Measurements from ENCODE around the gene SEC62. TPM values are rescaled to one million over a fixed set of nuclear protein-coding genes. Genes with fewer than 3 reads are reported as not detected.
"Not testable (repeated sequence)": the region's sequence is repeated elsewhere in the genome, so short reads cannot be mapped to it uniquely, and the experiment has no call there.

The SEC62 gene
- total and polyA plus RNA-seq, 2 experiments from 2014 or later: 45.4 to 138 TPM

- WGBS (ENCODE audit: low lambda C conversion rate, missing lambda C conversion rate): 96% methylated on average over 3 of the region's 3 CpGs
- Histone ChIP-seq H3K27me3 (peaks cover 3% of the 10 kb centered on the region), H3K9me3 (ENCODE audit: low read depth) (no peaks in the 10 kb centered on the region), H3K36me3 (replicated peaks; ENCODE audit: insufficient read depth, low read depth) (no peaks in the 10 kb centered on the region), H4K20me1 (ENCODE audit: insufficient read depth, poor library complexity, severe bottlenecking) (no peaks in the 10 kb centered on the region), H3K4me2 (no peak overlapping the region), H3K27ac (no peak overlapping the region), H3K79me2 (no peaks in the 10 kb centered on the region), H3K4me1 (ENCODE audit: insufficient read depth) (no peaks in the 10 kb centered on the region), H3K4me3 (no peak overlapping the region), H2AFZ (no peak overlapping the region), H3K9me2 (replicated peaks; ENCODE audit: insufficient read depth) (no peaks in the 10 kb centered on the region)
- TF ChIP-seq EZH2 (IDR thresholded peaks at IDR 0.05; ENCODE audit: borderline replicate concordance): no peak
- TF ChIP-seq EZH2phosphoT487 (IDR thresholded peaks at IDR 0.05; ENCODE audit: low read depth, severe bottlenecking, unreplicated experiment): no peak
- no peak for TF ChIP-seq CTCF (IDR thresholded peaks at IDR 0.05; ENCODE audit: poor library complexity)
- DNase-seq (ENCODE audit: low spot score): no peak
Measured at GRCh38 chr3:170016057-170016456, 49.5 kb downstream of the SEC62 start.

GRCh38 chr3:170019306-170019705, 52.7 kb downstream of the SEC62 start:
- H3K9me2 ChIP-seq (replicated peaks; ENCODE audit: insufficient read depth); H2AFZ ChIP-seq; H3K4me2 ChIP-seq; H3K4me3 ChIP-seq; H3K9me3 ChIP-seq (ENCODE audit: low read depth); H3K79me2 ChIP-seq; H3K27ac ChIP-seq; H3K36me3 ChIP-seq (replicated peaks; ENCODE audit: insufficient read depth, low read depth); DNase-seq (ENCODE audit: low spot score); H4K20me1 ChIP-seq (ENCODE audit: insufficient read depth, poor library complexity, severe bottlenecking); H3K27me3 ChIP-seq: not testable (repeated sequence)
- peaks cover 12% of the 10 kb centered on the region for H3K4me1 ChIP-seq (ENCODE audit: insufficient read depth)
- 56% methylated on average over 4 of the region's 4 CpGs for WGBS (ENCODE audit: low lambda C conversion rate, missing lambda C conversion rate)

- H3K9me3 ChIP-seq (ENCODE audit: low read depth): no peaks in the 10 kb centered on the region
- no peaks in the 10 kb centered on the region for H3K9me2 ChIP-seq (replicated peaks; ENCODE audit: insufficient read depth)
- H3K36me3 ChIP-seq (replicated peaks; ENCODE audit: insufficient read depth, low read depth): no peaks in the 10 kb centered on the region
- H3K4me3 ChIP-seq: no peak overlapping the region
- H3K79me2 ChIP-seq: no peaks in the 10 kb centered on the region
- no peak for DNase-seq (ENCODE audit: low spot score)
- H3K27me3 ChIP-seq: peaks cover under 1% of the 10 kb centered on the region
- TF ChIP-seq EZH2 (IDR thresholded peaks at IDR 0.05; ENCODE audit: borderline replicate concordance) (no peak), CTCF (IDR thresholded peaks at IDR 0.05; ENCODE audit: poor library complexity) (peak; percentile 5), EZH2phosphoT487 (IDR thresholded peaks at IDR 0.05; ENCODE audit: low read depth, severe bottlenecking, unreplicated experiment) (no peak)
- 83% methylated on average over 3 of the region's 3 CpGs for WGBS (ENCODE audit: low lambda C conversion rate, missing lambda C conversion rate)
- H3K4me1 ChIP-seq (ENCODE audit: insufficient read depth): peaks cover 12% of the 10 kb centered on the region
- H4K20me1 ChIP-seq (ENCODE audit: insufficient read depth, poor library complexity, severe bottlenecking): no peaks in the 10 kb centered on the region
- H3K4me2 ChIP-seq: no peak overlapping the region
- no peak overlapping the region for H3K27ac ChIP-seq
- H2AFZ ChIP-seq: no peak overlapping the region
Measured at GRCh38 chr3:170021083-170021482, 54.5 kb downstream of the SEC62 start.

- Histone ChIP-seq H3K9me2 (replicated peaks; ENCODE audit: insufficient read depth) (no peaks in the 10 kb centered on the region), H3K4me3 (no peak overlapping the region), H3K27ac (peak overlapping the region; percentile 78), H3K36me3 (replicated peaks; ENCODE audit: insufficient read depth, low read depth) (no peaks in the 10 kb centered on the region), H4K20me1 (ENCODE audit: insufficient read depth, poor library complexity, severe bottlenecking) (no peaks in the 10 kb centered on the region), H3K9me3 (ENCODE audit: low read depth) (no peaks in the 10 kb centered on the region), H3K79me2 (no peaks in the 10 kb centered on the region), H2AFZ (no peak overlapping the region), H3K27me3 (no peaks in the 10 kb centered on the region), H3K4me1 (ENCODE audit: insufficient read depth) (peaks cover 12% of the 10 kb centered on the region), H3K4me2 (peak overlapping the region; percentile 52)
- TF ChIP-seq EZH2phosphoT487 (IDR thresholded peaks at IDR 0.05; ENCODE audit: low read depth, severe bottlenecking, unreplicated experiment): no peak
- no peak for TF ChIP-seq EZH2 (IDR thresholded peaks at IDR 0.05; ENCODE audit: borderline replicate concordance)
- no peak for TF ChIP-seq CTCF (IDR thresholded peaks at IDR 0.05; ENCODE audit: poor library complexity)
- WGBS (ENCODE audit: low lambda C conversion rate, missing lambda C conversion rate): 59% methylated on average over 4 of the region's 4 CpGs
- no peak for DNase-seq (ENCODE audit: low spot score)
Measured at GRCh38 chr3:170022336-170022735, 55.7 kb downstream of the SEC62 start.
